Upper lobe of right lung (tissue), 1 donor: ENCODE data around the gene TOPORS. TPM values are rescaled to one million over a fixed set of nuclear protein-coding genes. Genes with fewer than 3 reads are reported as not detected.
A peak's percentile ranks its signal among the peaks of the same experiment; 100 is the strongest.

Experiments used
- ATAC-seq: fragments of 200-7000 bp; cut with Tn5 transposase; one replicate; pipeline ENCODE4 v1.9.1; 2020; ENCODE audit warnings: mild to moderate bottlenecking, moderate library complexity
- DNase-seq: peaks from one replicate; pipeline ENCODE4 v3.0.0-alpha.2; 2020
- H3K27ac ChIP-seq: fragments of 200-600 bp; one replicate; pipeline ENCODE4 v1.8.0; 2022
- H3K27me3 ChIP-seq: fragments of 200-600 bp; one replicate; pipeline ENCODE4 v1.8.0; 2022; ENCODE audit warnings: mild to moderate bottlenecking
- H3K36me3 ChIP-seq: fragments of 200-600 bp; one replicate; pipeline ENCODE4 v1.8.0; 2022
- H3K4me1 ChIP-seq: fragments of 200-600 bp; one replicate; pipeline ENCODE4 v1.8.0; 2022
- H3K4me3 ChIP-seq: fragments of 200-600 bp; one replicate; pipeline ENCODE4 v1.8.0; 2022; ENCODE audit warnings: mild to moderate bottlenecking
- H3K9me3 ChIP-seq: fragments of 200-600 bp; one replicate; pipeline ENCODE4 v1.8.0; 2022
- CTCF ChIP-seq: fragments of 200-600 bp; IDR thresholded peaks from one replicate; pipeline ENCODE4 v1.8.0; 2022; ENCODE audit warnings: antibody characterized with exemption
- intact Hi-C: fragments of 100-400 bp; cut with DNase I; formaldehyde crosslinking; loops from one replicate; pipeline ENCODE4 v1.11.0; 2022
- total RNA-seq: library from RNA; stranded (reverse); fragmentation: NEBNext Ultra II Directional; extraction: Animal tissue kit (Norgen Biotek cat#: 25700); gene quantifications from one replicate; pipeline ENCODE4 v1.2.1, GENCODE V29; 2021
- donor health status: DM: no; HTN: yes; CAD: no; lungs with severe emphysema.

TOPORS gene
- total RNA-seq, 1 donor from 2014 or later = 14.6 TPM

GRCh38 chr9:32589083-32589723, 36.8 kb upstream of the TOPORS start:
- peak; percentile 45 for TF ChIP-seq CTCF
- no peak overlapping the region for H3K4me3 ChIP-seq
- ATAC-seq (peak; percentile 68), DNase-seq (no peak)
- no peaks in the 10 kb centered on the region for H3K9me3 ChIP-seq
- no peaks in the 10 kb centered on the region for H3K4me1 ChIP-seq
- H3K27me3 ChIP-seq = no peaks in the 10 kb centered on the region
- H3K27ac ChIP-seq = no peak overlapping the region
- intact Hi-C loops = no loop called here
- H3K36me3 ChIP-seq = no peaks in the 10 kb centered on the region

- intact Hi-C loops = no loop called here
- TF ChIP-seq CTCF = no peak
- no peak for ATAC-seq
Measured at GRCh38 chr9:32587901-32588300, 35.5 kb upstream of the TOPORS start.

GRCh38 chr9:32584784-32585183, 32.4 kb upstream of the TOPORS start:
- TF ChIP-seq CTCF = no peak
- intact Hi-C loops = loop anchor here (5.0 kb wide), 1 partner anchor 207 kb away; no protein-coding TSS in a partner anchor
- ATAC-seq (no peak), DNase-seq (no peak)
- Histone ChIP-seq H3K9me3 (no peaks in the 10 kb centered on the region), H3K4me1 (no peaks in the 10 kb centered on the region), H3K36me3 (no peaks in the 10 kb centered on the region), H3K27me3 (peaks cover 4% of the 10 kb centered on the region), H3K4me3 (no peak overlapping the region), H3K27ac (no peak overlapping the region)

More at GRCh38 chr9:32587901-32588300, 35.5 kb upstream of the TOPORS start:
- Histone ChIP-seq H3K4me1 (no peaks in the 10 kb centered on the region), H3K27ac (no peak overlapping the region), H3K27me3 (no peaks in the 10 kb centered on the region), H3K9me3 (no peaks in the 10 kb centered on the region), H3K36me3 (no peaks in the 10 kb centered on the region), H3K4me3 (no peak overlapping the region)
- DNase-seq = no peak

GRCh38 chr9:32581512-32582143, 29.2 kb upstream of the TOPORS start:
- H3K27ac ChIP-seq = no peak overlapping the region
- intact Hi-C loops = loop anchor here (5.0 kb wide), 1 partner anchor 204 kb away; no protein-coding TSS in a partner anchor
- peak; percentile 48 for TF ChIP-seq CTCF
- H3K36me3 ChIP-seq = no peaks in the 10 kb centered on the region
- peaks cover 4% of the 10 kb centered on the region for H3K27me3 ChIP-seq
- no peak overlapping the region for H3K4me3 ChIP-seq
- no peaks in the 10 kb centered on the region for H3K9me3 ChIP-seq
- ATAC-seq (peak; percentile 45), DNase-seq (no peak)
- no peaks in the 10 kb centered on the region for H3K4me1 ChIP-seq

- ATAC-seq = no peak
- no peak for DNase-seq
- intact Hi-C loops = loop anchor here (5.0 kb wide), 1 partner anchor 203 kb away; no protein-coding TSS in a partner anchor
- Histone ChIP-seq H3K27ac (no peak overlapping the region), H3K4me3 (no peak overlapping the region), H3K27me3 (peaks cover 4% of the 10 kb centered on the region), H3K36me3 (no peaks in the 10 kb centered on the region), H3K4me1 (no peaks in the 10 kb centered on the region), H3K9me3 (no peaks in the 10 kb centered on the region)
- no peak for TF ChIP-seq CTCF
Measured at GRCh38 chr9:32580631-32581300, 28.4 kb upstream of the TOPORS start.
